GM21360 (cell line): ENCODE data around the gene NAT14.

Source experiments
- ATAC-seq: cut with Tn5 transposase; IDR thresholded peaks from one replicate; pipeline ENCODE4 v1.9.1; 2021; ENCODE audit warnings: mild to moderate bottlenecking, moderate library complexity; ENCODE audit not compliant: unreplicated experiment

The NAT14 gene

GRCh38 chr19:55498246-55498840, 13.4 kb downstream of the NAT14 start:
- ATAC-seq: no peak

DNA sequence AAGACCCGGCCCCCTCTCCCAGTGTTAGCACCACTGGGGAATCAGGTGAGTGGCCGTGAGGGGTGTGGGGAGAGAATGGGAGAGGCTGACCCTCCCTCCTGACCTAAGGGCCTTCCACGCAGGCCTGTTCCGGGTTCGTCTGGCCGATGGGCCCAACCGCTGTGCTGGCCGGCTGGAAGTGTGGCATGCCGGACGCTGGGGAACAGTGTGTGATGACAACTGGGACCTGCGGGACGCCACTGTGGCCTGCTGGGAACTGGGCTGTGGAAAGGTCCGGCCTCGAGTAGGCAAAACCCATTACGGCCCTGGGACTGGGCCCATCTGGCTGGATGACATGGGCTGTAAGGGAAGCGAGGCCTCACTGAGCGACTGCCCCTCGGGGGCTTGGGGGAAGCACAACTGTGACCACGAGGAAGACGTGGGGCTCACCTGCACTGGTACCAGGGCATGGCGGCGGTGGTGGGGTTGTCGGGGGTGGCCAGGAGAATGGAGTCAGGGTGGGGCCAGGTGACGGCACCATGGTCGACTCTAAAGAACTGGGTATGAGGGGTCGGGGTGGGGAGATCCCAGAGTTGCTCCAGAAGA, 15.5 kb downstream of the NAT14 start:
- no peak for ATAC-seq

GRCh38 chr19:55502197-55502952, 17.4 kb downstream of the NAT14 start:
- no peak for ATAC-seq

- ATAC-seq: no peak
Observed at GRCh38 chr19:55503157-55503501, 18.1 kb downstream of the NAT14 start.

GRCh38 chr19:55503502-55504251, 18.7 kb downstream of the NAT14 start:
- peak; percentile 92 for ATAC-seq

GRCh38 chr19:55504252-55504603, 19.2 kb downstream of the NAT14 start:
- no peak for ATAC-seq

DNA sequence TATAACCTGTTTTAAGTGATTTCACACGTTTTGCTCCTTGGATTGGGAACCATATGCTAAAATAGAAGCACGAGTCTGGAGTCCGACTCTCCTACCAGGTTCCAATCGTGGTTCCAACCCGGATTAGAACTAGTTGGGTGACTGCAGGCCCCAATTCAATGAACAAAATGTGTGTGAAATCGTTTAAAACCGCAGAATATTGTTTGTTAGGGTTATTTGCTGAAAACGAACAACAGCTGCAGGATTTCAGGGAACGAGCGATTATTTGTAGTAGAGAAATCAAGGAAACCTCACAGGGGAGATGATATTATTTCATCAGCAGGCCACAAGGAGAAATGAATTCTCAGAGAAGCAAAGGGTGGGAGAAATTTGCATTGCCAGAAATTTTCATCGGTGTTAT, 20.0 kb downstream of the NAT14 start:
- ATAC-seq: no peak

DNA sequence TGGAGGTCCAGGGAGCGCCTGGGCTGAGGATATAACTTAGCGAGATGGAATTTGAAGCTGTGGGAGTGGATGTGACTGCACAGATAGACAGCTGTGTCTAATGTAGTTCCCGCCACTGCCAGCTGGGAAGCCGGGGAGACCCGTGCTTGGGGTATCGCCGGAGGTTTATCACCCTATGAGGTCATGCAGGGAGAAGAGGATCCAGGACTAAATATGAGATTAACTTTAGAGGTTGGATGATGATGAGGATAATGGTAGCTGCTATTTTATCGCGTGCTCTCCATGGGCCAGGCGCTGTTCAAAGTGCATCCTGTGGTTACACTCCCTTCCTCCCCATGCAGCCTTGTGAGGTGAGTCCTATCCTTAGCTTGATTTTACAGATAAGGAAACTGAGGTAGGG, 23.1 kb downstream of the NAT14 start:
- no peak for ATAC-seq

- peak; percentile 97 for ATAC-seq
Observed at GRCh38 chr19:55516878-55517620, 32.1 kb downstream of the NAT14 start.

DNA sequence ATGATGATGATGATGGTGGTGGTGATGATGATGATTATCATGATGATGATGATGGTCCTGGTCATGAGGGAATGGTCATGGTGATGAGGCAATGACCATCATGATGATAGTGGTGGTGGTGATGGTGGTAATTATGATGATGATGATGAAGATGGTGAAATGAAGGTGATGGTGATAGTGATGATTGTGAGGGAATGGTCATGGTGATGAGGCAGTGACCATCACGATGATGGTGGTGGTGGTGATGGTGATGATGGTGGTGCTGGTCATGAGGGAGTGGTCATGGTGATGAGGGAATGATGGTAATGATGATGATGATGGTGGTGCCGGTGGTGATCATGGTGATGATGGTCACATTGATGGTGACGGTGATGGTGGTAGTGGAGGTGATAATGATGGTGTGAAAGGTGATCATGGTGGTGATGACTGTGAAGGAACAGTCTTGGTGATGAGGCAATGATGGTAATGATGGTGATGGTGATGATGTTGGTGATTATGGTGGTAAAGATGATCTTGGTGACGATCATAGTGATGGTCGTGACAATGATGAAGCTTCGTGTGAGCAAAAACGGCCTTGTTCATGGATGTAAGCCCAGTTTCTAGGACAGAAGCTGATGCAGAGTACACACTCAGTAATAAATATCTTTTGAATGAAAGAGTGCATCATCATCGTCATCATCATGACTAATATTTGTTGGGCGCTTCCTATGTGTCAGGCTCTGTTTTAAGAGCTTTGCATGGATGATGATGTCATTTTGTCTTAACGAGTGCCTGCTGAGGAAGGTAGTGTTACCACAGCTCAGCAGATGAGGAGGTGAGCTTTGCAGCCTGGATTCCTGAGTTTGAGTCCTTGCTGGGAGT, 34.7 kb downstream of the NAT14 start:
- no peak for ATAC-seq

GRCh38 chr19:55520691-55521292, 35.8 kb downstream of the NAT14 start:
- no peak for ATAC-seq

- ATAC-seq: no peak
Observed at GRCh38 chr19:55525289-55526101, 40.5 kb downstream of the NAT14 start.

- ATAC-seq: no peak
Observed at GRCh38 chr19:55526216-55527196, 41.5 kb downstream of the NAT14 start.

- no peak for ATAC-seq
Observed at GRCh38 chr19:55527197-55528029, 42.4 kb downstream of the NAT14 start.

GRCh38 chr19:55528030-55528803, 43.2 kb downstream of the NAT14 start:
- ATAC-seq: no peak

GRCh38 chr19:55529636-55530234, 44.7 kb downstream of the NAT14 start:
- no peak for ATAC-seq
